ENCODE data around the gene RALGAPA1.

DNA sequence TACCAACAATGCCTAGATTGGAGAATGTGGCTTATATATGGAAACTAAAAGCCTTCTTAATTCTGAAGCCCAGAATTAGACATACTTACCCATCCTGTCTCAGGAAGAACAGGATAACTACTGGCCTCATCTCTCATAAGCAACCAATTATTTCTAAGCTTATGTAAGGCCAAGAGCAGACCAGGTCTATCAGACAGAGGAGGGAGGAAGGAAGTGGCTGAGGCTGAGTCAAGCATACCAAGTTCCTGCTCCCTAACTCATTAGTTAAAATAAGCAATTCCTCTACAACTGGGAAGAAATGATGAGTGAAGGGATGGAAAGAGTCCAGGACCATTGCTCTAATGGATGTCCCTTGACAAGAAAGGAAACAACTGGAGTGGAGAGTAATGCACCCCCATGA is 302.2 kb downstream of the RALGAPA1 start:
- no peak for TF ChIP-seq CTCF (IDR thresholded peaks at IDR 0.05; ENCODE audit: insufficient read depth, low read length)
- TF ChIP-seq POLR2AphosphoS5 (IDR thresholded peaks at IDR 0.05; ENCODE audit: low read depth): no peak
- TF ChIP-seq GABPA (IDR thresholded peaks at IDR 0.05; ENCODE audit: low read depth): no peak
